Measurements from ENCODE around the gene GPC6.

GPC6 gene

GRCh38 chr13:94344126-94344818, 1117.7 kb downstream of the GPC6 start:
- DNase-seq: no peak

- no peak for DNase-seq
Measured at GRCh38 chr13:94345374-94346195, 1119.0 kb downstream of the GPC6 start.

GRCh38 chr13:94346261-94347019, 1119.8 kb downstream of the GPC6 start:
- DNase-seq: no peak

GRCh38 chr13:94351292-94351990, 1124.8 kb downstream of the GPC6 start:
- DNase-seq: no peak

- DNase-seq: no peak
Measured at GRCh38 chr13:94352057-94352456, 1125.5 kb downstream of the GPC6 start.

GRCh38 chr13:94353167-94353710, 1126.6 kb downstream of the GPC6 start:
- no peak for DNase-seq

GRCh38 chr13:94359875-94360274, 1133.3 kb downstream of the GPC6 start:
- DNase-seq: no peak

- DNase-seq: no peak
Measured at GRCh38 chr13:94362411-94362909, 1135.9 kb downstream of the GPC6 start.

- DNase-seq: no peak
Measured at GRCh38 chr13:94366677-94367076, 1140.1 kb downstream of the GPC6 start.

GRCh38 chr13:94369972-94370436, 1143.4 kb downstream of the GPC6 start:
- no peak for DNase-seq

GRCh38 chr13:94371855-94372254, 1145.2 kb downstream of the GPC6 start:
- no peak for DNase-seq

GRCh38 chr13:94382517-94382916, 1155.9 kb downstream of the GPC6 start:
- no peak for DNase-seq

GRCh38 chr13:94382960-94383359, 1156.4 kb downstream of the GPC6 start:
- no peak for DNase-seq

- DNase-seq: no peak
Measured at GRCh38 chr13:94384231-94384905, 1157.8 kb downstream of the GPC6 start.

GRCh38 chr13:94387047-94387446, 1160.4 kb downstream of the GPC6 start:
- no peak for DNase-seq

GRCh38 chr13:94389604-94390351, 1163.2 kb downstream of the GPC6 start:
- DNase-seq: no peak

- no peak for DNase-seq
Measured at GRCh38 chr13:94390881-94391280, 1164.3 kb downstream of the GPC6 start.

- no peak for DNase-seq
Measured at GRCh38 chr13:94394723-94395122, 1168.1 kb downstream of the GPC6 start.

GRCh38 chr13:94395860-94396259, 1169.3 kb downstream of the GPC6 start:
- DNase-seq: no peak

GRCh38 chr13:94399812-94400211, 1173.2 kb downstream of the GPC6 start:
- no peak for DNase-seq

GRCh38 chr13:94400874-94401273, 1174.3 kb downstream of the GPC6 start:
- DNase-seq: no peak
